ENCODE results near the gene CCDC137.
A peak's percentile ranks its signal among the peaks of the same experiment; 100 is the strongest.

Gene CCDC137

GRCh38 chr17:81682565-81683207 lies 16.1 kb downstream of the CCDC137 start:
- DNase-seq (ENCODE audit: low read depth in 2 of 2, low spot score in 1 of 2) = no peak

DNA sequence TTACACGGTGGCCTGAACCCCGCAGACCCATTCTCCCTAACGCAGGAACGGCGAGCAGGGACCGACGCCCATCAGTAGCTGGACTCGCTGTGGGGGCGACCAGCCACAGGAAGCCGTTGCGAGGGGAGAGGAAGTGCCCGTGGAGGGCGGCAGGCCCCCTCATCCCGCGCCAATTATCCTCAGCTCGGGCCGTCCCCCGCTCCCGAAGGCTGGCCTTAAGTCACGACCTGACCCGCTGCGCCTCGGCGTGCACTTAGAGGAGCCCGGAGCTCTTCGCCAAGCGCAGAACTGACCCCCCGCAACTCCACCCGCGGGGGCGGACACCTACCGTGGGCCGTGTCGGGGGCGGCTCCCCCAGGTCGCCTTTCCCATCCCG lies 16.7 kb downstream of the CCDC137 start:
- no peak for DNase-seq (ENCODE audit: low read depth in 2 of 2, low spot score in 1 of 2)

GRCh38 chr17:81683584-81684441 lies 17.3 kb downstream of the CCDC137 start, which contains the start of the genes ARL16 and HGS:
TSS of gene ARL16 (minus strand) at chr17:81683797. CDS start at chr17:81683753, 44 bp downstream.
TSS of gene HGS (plus strand) at chr17:81684011. CDS start at chr17:81684067, 56 bp downstream.
- peak; percentile 94 to 96 for DNase-seq (ENCODE audit: low read depth in 2 of 2, low spot score in 1 of 2)

DNA sequence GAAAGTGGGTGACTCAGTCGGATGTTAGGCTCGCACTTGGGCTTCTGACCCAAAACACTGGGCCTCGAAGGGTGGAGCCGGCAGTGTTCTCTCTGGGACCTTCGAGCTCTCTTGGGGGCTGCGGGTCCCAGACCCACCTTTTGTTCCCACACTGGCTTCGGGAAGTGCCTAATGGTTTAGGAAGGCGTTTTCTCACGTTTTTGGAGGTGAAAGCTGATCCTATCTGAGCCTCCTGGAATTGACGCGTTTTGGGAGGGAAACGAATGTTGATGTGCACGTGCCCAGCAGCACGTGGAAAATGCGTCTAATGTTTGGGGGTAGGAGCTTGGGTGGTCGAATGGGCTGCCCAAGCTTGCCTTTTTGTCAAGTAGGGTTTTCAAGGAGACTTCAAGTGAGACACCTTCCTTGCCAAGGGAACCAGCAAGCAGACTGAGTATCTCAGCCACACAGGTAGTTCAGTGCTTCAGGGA lies 17.9 kb downstream of the CCDC137 start:
- no peak for DNase-seq (ENCODE audit: low read depth in 2 of 2, low spot score in 1 of 2)

- no peak for DNase-seq (ENCODE audit: low read depth in 2 of 2, low spot score in 1 of 2)
Measured at GRCh38 chr17:81685108-81685507, 18.6 kb downstream of the CCDC137 start.

GRCh38 chr17:81686614-81687013 lies 20.1 kb downstream of the CCDC137 start:
- no peak for DNase-seq (ENCODE audit: low read depth in 2 of 2, low spot score in 1 of 2)

DNA sequence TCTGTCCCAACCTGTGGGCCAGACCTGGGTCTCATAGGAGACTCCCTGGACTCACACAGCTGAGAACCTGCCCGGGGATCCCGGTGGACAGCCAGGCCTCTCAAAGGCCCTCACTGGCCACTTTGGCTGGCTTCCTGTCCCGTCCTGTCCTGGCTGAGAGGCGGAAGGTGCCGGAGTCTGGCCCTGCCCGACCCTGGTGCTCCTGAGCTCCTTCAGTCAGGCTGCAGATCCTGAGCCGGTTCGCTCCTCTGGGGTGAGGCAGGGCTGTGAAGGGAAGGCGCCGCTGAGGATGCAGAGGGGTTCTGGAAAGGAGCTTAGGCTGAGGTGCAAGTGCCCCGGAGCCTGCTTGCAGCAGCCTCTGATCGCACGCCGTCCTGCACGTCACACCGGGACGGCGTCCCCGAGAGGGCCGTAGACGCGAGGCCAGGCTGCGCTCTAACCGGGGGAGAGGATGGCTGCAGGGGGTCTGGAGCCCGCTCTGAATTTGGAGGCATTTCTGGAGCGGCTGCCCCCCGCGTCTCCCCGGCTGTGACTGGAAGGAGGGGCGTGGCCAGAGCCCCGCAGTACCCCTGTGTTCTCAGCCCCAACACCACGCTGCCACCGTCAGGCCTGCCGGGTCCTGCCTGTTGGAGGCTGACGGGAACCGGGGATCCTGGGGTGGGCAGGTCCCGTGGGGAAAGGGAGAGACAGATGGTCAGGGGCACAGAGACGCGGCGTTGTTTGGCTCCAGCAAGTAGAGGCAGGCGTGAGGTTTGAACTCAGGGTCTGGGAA lies 21.4 kb downstream of the CCDC137 start:
- DNase-seq (ENCODE audit: low read depth in 2 of 2, low spot score in 1 of 2) = no peak

GRCh38 chr17:81688616-81689015 lies 22.1 kb downstream of the CCDC137 start:
- no peak for DNase-seq (ENCODE audit: low read depth in 2 of 2, low spot score in 1 of 2)

- DNase-seq (ENCODE audit: low read depth in 2 of 2, low spot score in 1 of 2) = no peak
Measured at GRCh38 chr17:81690066-81690465, 23.5 kb downstream of the CCDC137 start.

- no peak for DNase-seq (ENCODE audit: low read depth in 2 of 2, low spot score in 1 of 2)
Measured at GRCh38 chr17:81690549-81690948, 24.0 kb downstream of the CCDC137 start.

- no peak for DNase-seq (ENCODE audit: low read depth in 2 of 2, low spot score in 1 of 2)
Measured at GRCh38 chr17:81691196-81691595, 24.7 kb downstream of the CCDC137 start.

DNA sequence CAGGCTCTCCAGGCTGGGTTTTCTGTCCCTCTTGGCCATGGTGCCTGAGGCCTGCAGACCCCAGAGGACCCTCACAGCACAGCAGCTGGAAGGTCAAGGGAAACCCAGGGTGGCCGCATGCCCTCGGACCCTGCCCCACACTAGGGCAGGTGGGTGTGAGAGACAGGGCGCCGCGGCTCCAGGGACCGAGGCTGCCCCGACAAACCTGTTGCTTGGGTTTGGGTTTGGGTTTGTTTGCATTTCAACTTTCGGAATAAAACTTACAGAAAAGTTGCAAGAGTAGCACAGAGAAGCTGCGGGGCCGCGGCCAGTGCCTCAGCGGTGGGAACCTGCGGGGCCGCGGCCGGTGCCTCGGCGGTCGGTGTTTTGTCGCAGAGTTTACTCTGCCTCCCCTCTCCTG lies 25.1 kb downstream of the CCDC137 start:
- no peak for DNase-seq (ENCODE audit: low read depth in 2 of 2, low spot score in 1 of 2)

GRCh38 chr17:81693509-81694210 lies 27.1 kb downstream of the CCDC137 start:
- DNase-seq (ENCODE audit: low read depth in 2 of 2, low spot score in 1 of 2) = no peak

DNA sequence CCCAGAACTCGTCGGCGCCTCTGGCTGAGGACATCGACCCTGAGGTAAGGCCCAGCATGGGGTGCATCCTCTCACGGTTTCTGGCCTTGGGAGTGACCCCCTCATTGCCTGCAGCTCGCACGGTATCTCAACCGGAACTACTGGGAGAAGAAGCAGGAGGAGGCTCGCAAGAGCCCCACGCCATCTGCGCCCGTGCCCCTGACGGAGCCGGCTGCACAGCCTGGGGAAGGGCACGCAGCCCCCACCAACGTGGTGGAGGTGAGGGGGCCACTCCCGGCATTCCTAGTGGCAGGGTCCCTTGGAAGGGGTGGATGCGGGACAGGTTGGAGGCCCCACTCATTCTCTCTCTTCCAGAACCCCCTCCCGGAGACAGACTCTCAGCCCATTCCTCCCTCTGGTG lies 28.3 kb downstream of the CCDC137 start:
- no peak for DNase-seq (ENCODE audit: low read depth in 2 of 2, low spot score in 1 of 2)

DNA sequence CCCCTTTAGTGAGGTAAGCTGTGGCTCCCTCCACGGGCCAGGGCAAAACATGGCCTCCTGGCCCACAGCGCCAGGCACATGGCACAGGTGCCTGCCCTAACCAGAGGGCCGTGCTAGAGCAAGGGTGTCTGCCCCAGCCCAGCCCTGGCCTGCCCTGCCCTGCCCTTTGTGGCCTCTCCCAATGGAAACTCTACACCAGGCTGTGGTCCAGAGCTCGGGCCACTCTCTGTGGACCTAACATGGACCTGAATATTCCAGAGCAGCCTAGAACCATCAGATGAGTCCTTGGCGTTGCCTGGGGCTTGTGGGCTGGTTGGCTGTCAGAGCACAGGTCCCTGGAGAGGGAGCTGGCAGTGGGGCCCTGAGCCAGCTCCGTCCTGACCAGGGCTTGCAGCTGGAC lies 28.7 kb downstream of the CCDC137 start:
- no peak for DNase-seq (ENCODE audit: low read depth in 2 of 2, low spot score in 1 of 2)

GRCh38 chr17:81695801-81696200 lies 29.3 kb downstream of the CCDC137 start:
- DNase-seq (ENCODE audit: low read depth in 2 of 2, low spot score in 1 of 2) = no peak

DNA sequence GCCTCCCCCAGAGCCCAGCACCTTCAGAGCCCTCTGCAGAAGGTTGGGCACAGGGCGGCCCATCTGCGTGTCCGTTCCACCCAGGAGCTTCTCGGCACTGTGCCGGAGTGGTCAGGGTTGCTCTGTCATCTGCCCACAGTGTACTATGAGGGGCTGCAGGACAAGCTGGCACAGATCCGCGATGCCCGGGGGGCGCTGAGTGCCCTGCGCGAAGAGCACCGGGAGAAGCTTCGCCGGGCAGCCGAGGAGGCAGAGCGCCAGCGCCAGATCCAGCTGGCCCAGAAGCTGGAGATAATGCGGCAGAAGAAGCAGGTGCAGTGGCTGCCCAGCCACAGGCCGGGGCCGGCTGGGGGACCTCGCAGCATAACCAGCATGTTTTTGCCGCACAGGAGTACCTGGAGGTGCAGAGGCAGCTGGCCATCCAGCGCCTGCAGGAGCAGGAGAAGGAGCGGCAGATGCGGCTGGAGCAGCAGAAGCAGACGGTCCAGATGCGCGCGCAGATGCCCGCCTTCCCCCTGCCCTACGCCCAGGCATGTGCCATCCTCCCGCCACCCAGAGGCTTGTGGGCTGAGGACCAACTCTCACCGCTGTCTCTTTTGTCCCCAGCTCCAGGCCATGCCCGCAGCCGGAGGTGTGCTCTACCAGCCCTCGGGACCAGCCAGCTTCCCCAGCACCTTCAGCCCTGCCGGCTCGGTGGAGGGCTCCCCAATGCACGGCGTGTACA lies 29.8 kb downstream of the CCDC137 start:
- DNase-seq (ENCODE audit: low read depth in 2 of 2, low spot score in 1 of 2) = no peak

GRCh38 chr17:81697261-81698044 lies 30.9 kb downstream of the CCDC137 start:
- DNase-seq (ENCODE audit: low read depth in 2 of 2, low spot score in 1 of 2) = no peak

Data from stimulated activated CD8-positive, alpha-beta memory T cell treated with anti-CD3 and anti-CD28 coated beads, Interleukin-4, amount 100 ng/mL, for 1 hour (primary cell).